22Rv1 (cell line): ENCODE measurements around the gene TRPT1.

Experiments used
- CTCF ChIP-seq: fragments of 450-650 bp; IDR thresholded peaks from 2 replicates; pipeline ENCODE4 v1.5.1; 2017; ENCODE audit warnings: mild to moderate bottlenecking
- ZFX ChIP-seq: fragments of 450-650 bp; IDR thresholded peaks from 2 replicates; pipeline ENCODE4 v1.6.1; 2017; ENCODE audit warnings: antibody characterized with exemption, borderline replicate concordance

GRCh38 chr11:64232182-64232966 is 6.4 kb upstream of the TRPT1 start:
- TF ChIP-seq CTCF (no peak), ZFX (no peak)
